B cell (primary cell): ENCODE results near the gene TSPOAP1.

Experiments
- CTCF ChIP-seq: fragments of 200-600 bp; IDR thresholded peaks from one replicate; pipeline ENCODE4 v1.8.0; 2022; ENCODE audit warnings: antibody characterized with exemption, mild to moderate bottlenecking
- EZH2 ChIP-seq: IDR thresholded peaks from 2 replicates; pipeline ENCODE4 v1.6.1; 2012; ENCODE audit warnings: borderline replicate concordance, low read depth, mild to moderate bottlenecking, moderate library complexity, low read length; ENCODE audit not compliant: insufficient read depth, poor library complexity, severe bottlenecking

GRCh38 chr17:58343131-58343530 is 14.5 kb upstream of the TSPOAP1 start:
- TF ChIP-seq CTCF, result no peak
- TF ChIP-seq EZH2, result no peak
